H54 (cell line): ENCODE measurements around the gene ZNF10.

Experiments used
- DNase-seq: peaks from one replicate; pipeline ENCODE4 v3.0.0; 2011; ENCODE audit warnings: low spot score, mixed read lengths; ENCODE audit not compliant: insufficient read length
- FAIRE-seq: peaks from 3 replicates; lab custom pipeline; 2011; peaks lifted over from hg19 to GRCh38; lab: Jason Lieb, UNC
- POLR2A ChIP-seq: IDR thresholded peaks from 2 replicates; pipeline ENCODE4 v1.6.1; 2011; ENCODE audit warnings: low read depth, mild to moderate bottlenecking, low read length

The ZNF10 gene

DNA sequence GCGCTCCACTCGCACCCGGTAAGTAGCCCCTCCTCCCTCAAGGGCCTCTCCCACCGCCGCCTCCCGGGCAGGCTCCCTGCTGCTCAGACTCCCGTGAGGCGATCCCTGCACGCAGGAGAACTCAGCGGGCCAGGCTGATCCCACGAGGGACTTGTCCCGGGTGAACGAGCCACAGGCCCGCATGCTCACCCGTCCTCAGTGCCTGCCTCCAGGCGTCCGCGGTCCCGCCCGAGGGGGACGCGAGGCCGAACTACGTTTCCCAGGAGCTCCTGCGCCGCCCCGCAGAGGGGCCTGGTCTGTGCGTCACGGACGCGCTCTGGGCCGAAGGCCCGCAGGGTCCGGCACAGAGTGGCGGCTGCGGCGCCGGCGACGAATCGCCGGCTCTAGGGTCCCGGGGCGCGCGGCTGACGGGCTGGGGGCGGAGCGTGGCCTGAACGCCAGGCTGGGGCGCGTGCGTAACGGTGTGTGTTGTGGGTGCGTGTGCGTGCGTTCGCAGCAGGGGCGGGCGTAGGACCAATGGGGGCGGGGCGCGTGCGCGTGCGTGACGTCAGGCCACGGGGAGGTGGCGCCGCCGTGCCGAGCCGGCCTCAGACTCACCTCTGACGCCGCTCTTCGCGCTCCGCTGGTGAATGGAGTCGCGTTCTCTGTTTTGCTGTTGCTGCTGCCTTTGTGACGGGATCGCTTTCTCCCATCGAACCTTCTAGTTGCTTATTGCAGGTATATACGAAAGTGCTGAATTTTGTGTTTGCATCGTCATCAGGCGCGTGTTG is at the start of gene ZNF10, which contains the start of gene ZNF891:
TSS of gene ZNF10 (plus strand) at position 590 of the 770 bp plus-strand sequence. CDS start 13,866 bp downstream, outside the sequence.
TSS of gene ZNF891 (minus strand) at position 237 of the 770 bp plus-strand sequence. CDS start 8,356 bp downstream, outside the sequence.
- DNase-seq, result peak; percentile 85
- peak; percentile 91 for FAIRE-seq

DNA sequence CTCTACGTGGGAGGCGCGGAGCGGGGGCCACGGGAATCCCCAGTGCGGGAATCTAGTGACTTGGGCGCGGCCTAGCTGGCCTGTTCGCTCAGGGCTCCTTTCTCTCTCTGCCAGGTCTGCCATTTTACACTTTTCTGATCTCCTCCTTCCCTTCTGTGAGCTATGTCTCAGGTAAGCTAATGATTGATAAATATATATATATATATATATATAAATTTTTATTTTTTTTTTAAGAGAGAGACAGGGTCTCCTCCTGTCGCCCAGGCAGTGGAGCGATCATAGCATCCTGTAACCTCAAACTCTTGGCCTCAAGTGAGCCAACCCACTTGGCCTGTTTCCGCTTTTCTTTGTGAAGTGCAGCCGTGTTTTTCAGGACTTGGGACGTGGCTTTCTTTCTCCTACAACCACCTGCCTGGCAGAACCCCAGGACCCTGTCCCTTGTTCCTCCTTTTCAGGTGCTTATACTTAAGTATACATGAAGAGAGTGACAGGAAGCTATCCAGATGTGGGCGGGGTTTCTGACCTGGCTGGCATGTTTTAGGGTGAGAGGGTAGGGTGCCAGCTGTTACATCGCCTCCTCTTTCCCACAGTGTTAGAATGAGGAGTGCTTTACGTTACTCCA is 49.2 kb upstream of the ZNF10 start:
- no peak for FAIRE-seq
- DNase-seq, result peak; percentile 7
- TF ChIP-seq POLR2A, result no peak

More for the DNA sequence above, at the start of gene ZNF10, which contains the start of gene ZNF891:
- TF ChIP-seq POLR2A, result peak; percentile 92

DNA sequence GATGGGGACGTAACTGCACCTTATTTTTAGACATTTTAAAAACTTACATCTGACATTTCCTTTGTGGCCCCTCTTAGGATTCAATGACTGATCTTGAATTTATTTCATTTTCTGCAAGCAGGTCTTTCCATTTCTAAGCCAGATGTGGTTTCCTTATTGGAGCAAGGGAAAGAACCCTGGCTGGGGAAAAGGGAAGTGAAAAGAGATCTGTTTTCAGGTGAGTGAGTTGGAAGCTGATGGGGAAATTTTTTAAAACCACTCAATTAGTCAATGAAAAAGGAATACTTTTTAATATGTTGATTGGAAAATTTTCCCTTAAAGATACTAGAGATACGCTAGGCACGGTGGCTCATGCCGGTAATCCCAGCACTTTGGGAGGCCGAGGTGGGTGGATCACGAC is 47.1 kb upstream of the ZNF10 start:
- no peak for TF ChIP-seq POLR2A
- DNase-seq, result no peak

DNA sequence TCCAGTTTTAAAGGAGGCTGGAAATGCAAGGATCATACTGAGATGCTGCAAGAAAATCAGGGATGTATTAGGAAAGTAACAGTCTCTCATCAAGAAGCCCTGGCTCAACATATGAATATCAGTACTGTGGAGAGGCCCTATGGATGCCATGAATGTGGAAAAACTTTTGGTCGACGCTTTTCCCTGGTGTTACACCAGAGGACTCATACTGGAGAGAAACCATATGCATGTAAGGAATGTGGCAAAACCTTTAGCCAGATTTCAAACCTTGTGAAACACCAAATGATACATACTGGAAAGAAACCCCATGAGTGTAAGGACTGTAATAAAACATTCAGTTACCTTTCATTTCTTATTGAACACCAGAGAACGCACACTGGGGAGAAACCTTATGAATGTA is 24.8 kb upstream of the ZNF10 start:
- no peak for FAIRE-seq
- TF ChIP-seq POLR2A, result no peak
- DNase-seq, result no peak

More for the DNA sequence above, 47.1 kb upstream of the ZNF10 start:
- FAIRE-seq, result no peak

DNA sequence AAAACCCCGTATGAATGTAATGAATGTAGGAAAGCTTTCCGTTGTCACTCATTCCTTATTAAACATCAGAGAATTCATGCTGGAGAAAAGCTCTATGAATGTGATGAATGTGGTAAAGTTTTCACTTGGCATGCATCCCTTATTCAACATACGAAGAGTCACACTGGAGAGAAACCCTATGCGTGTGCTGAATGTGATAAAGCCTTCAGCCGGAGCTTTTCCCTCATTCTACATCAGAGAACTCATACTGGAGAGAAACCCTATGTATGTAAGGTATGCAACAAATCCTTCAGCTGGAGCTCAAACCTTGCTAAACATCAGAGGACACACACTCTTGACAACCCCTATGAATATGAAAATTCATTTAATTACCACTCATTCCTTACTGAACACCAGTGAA is 24.2 kb upstream of the ZNF10 start:
- no peak for FAIRE-seq
- no peak for DNase-seq
- TF ChIP-seq POLR2A, result no peak

DNA sequence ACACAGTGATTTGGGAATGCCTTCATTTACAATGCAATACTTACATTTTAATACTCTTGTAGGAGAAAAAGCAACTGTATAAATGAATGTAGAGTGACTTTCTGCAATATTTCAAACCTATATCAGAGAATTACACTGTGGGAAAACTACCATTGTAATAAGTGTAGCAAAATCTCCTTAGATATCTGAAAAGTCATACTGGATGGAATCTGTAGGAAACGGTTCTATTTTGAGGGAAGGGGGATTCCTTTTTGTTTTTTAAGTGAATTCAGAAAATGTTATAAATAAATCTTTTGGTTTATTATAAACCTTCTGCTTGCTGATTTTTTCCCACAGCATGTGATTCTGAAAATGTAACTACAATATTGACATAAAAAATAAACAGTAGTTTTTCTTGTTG is 23.3 kb upstream of the ZNF10 start:
- DNase-seq, result no peak
- no peak for FAIRE-seq
- TF ChIP-seq POLR2A, result no peak

DNA sequence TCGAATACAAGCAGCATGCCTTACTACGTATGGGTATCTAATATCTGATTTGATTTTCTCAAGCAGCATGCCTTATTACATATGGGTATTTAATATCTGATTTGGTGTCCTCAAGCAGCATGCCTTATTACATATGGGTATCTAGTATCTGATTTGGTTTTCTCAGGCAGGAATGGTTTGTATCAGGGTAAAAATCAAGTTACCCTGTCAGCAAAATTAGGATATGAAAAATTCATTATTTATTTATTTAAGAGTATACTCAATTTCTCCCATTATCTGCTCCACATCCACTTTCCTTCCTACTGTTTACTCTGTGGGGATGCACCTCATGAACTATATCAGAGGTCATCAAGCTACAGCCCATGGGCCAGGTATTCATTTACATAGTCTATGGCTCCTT is 22.3 kb upstream of the ZNF10 start:
- TF ChIP-seq POLR2A, result no peak
- no peak for DNase-seq
- FAIRE-seq, result no peak

DNA sequence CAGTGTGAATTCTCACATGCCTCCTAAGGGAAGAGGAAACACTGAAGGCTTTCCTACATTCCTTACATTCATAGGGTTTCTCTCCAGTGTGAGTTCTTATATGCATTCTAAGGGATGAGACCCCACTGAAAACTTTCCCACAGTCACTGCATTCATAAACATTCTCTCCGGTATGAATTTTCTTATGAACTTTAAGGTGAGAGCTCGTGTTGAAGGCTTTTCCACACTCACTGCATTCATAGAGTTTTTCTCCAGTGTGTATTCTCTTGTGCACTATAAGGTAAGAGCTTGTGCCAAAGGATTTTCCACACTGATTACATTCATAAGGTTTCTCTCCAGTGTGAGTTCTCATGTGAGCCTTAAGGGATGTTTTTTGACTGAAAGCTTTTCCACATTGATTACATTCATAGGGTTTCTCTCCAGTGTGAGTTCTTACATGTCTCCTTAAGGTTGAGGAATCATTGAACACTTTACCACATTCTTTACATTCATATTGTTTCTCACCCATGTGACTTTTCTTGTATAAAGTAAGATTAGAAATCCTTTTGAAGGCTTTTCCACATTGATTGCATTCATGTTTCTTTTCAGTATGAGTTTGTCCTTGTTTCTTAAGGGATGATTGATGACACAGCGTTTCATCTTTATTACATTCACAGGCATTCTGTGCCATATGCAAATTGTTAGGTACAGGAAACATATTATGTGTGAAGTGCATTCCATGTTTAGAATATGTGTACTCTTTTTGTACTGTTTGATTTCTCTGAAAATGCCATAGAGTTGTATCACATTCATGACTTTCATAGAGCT is 9.8 kb upstream of the ZNF10 start:
- no peak for TF ChIP-seq POLR2A
- DNase-seq (no peak), FAIRE-seq (peak; percentile 64)

DNA sequence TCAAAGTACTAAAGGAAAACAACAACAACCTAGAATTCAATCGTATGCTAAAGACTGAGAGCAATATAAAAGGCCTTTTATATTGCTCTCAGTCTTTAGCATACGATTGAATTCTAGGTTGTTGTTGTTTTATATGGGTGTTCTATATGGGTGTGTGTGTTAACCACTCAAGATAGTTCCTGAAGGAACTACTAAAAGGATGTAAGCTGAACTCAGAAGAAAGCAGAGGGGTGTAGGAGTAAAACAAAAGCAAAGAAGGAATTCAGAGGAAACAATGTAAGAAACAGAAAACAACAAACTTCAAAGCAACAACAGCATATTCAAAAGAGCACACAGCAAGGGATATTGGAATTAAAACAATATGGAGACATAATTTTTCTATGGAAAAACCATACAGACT is 5.8 kb upstream of the ZNF10 start:
- FAIRE-seq (no peak), DNase-seq (no peak)
- TF ChIP-seq POLR2A, result no peak

DNA sequence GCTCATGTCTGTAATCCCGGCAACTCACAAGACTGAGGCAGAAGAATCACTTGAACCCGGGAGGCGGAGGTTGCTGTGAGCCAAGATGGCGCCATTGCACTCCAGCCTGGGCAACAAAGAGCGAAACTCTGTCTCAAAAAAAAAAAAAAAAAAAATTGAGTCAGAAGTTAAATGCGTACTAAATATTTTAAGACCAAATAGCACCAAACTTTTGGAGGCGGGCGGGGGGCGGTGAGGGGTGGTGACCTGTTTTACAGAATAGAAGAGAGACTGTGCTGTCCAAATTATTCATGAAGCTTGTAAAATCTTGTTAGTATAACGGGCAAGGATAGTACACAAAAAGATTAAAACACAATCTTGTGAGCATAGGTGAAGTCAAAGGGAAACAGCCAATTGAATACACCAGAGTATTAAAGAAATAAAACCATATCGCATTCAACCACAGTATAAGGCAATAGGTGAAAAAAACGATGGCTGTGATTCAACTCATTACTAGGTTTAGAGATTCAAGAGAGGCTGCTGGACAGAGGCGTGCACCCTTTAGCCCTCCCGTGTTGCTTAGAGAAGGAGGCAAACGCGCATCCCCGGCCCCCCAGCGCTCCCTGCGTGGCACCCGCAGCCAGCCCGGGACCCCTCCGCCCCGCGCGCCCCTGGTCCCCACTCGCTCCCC is 924 bp upstream of the ZNF10 start:
- no peak for DNase-seq
- FAIRE-seq, result peak; percentile 15
- TF ChIP-seq POLR2A, result no peak

DNA sequence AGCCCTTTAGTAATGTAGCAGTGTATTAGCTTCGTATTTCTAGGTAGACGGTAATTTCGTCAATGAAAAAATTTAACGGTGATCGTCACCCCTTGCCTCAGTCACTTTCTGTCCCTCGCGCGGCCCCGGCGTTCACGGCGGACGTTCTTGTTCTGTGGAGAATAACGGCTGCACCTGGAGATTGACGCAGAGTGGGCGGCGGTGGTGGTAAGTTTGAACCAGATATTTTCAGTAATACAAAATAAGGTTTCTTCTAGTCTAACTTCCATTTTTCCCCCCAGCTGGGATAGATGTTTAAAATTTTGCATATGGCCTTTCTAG is 341 bp downstream of the ZNF10 start:
- DNase-seq (no peak), FAIRE-seq (no peak)
- TF ChIP-seq POLR2A, result no peak

DNA sequence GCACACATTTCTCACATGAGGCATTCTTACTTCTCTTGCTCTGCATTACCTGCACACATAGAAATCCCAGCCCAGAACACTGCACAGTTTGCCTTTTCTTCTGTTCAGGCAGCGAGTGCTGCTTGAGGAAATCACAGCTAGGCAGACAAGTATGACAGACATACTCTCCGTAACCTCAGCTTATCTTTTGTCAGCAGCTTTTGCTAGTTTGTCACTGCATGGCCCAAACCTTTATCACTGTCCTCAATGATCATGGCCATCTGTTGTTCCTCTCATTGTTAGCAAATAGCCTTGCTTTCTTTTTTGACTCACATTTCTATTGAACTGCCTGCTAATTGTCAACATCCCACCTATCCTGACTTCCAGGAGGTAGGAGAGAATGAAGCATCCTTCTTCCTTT is 5.3 kb downstream of the ZNF10 start:
- FAIRE-seq, result no peak
- no peak for TF ChIP-seq POLR2A
- DNase-seq, result no peak

DNA sequence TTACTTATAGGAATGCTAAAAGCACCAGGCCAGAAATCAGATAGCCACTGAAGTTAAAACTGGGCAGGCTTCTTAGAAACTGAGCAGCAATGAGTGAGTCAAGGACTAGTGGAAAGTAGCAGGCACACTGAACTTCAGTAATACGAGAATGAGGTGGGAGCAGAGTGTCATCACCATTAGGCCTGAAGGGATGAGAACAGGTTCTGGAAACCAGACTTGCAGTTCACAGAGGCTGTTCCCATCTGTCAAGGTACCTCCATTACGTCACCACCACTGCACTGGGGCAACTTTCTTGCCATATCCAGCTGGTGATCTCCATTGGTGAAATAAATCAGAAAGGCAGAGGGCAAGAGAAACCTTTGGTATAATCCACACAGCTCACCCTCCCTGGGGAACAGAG is 15.6 kb downstream of the ZNF10 start:
- FAIRE-seq, result no peak
- no peak for DNase-seq
- TF ChIP-seq POLR2A, result no peak
